ENCODE results near the gene RFPL3. TPM values are rescaled to one million over a fixed set of nuclear protein-coding genes. Genes with fewer than 3 reads are reported as not detected.

The RFPL3 gene
- total and polyA plus RNA-seq, 2 of the 13 experiments (the other 11 are each of a cell fraction or from before 2014, with no cell fraction given) = not detected

- no TSS peak for BruUV-seq (replicated peaks)
- 80% methylated on average over 4 of the region's 4 CpGs for WGBS (ENCODE audit: low lambda C conversion rate)
- no peak overlapping the region for H2AFZ ChIP-seq (ENCODE audit: low read length)
- TF ChIP-seq RCOR2 (CRISPR knock-in tag; IDR thresholded peaks at IDR 0.05) = no peak
- TF ChIP-seq ZSCAN25 (CRISPR knock-in tag; IDR thresholded peaks at IDR 0.05) = no peak
- no peak for TF ChIP-seq ZNF713 (CRISPR knock-in tag; IDR thresholded peaks at IDR 0.05)
- no peak for TF ChIP-seq SIX4 (CRISPR knock-in tag; IDR thresholded peaks at IDR 0.05)
- TF ChIP-seq ZBTB43 (CRISPR knock-in tag; conservative IDR thresholded peaks at IDR 0.05) = no peak
- no peak for TF ChIP-seq ZNF367 (CRISPR knock-in tag; IDR thresholded peaks at IDR 0.05; ENCODE audit: borderline replicate concordance)
- no peak for TF ChIP-seq GPBP1L1 (CRISPR knock-in tag; IDR thresholded peaks at IDR 0.05)
- TF ChIP-seq TFDP2 (CRISPR knock-in tag; IDR thresholded peaks at IDR 0.05) = no peak
- TF ChIP-seq CSRNP2 (CRISPR knock-in tag; conservative IDR thresholded peaks at IDR 0.05; ENCODE audit: low read depth) = no peak
- no peak for TF ChIP-seq ZMAT5 (CRISPR knock-in tag; IDR thresholded peaks at IDR 0.05; ENCODE audit: borderline replicate concordance, low read depth)
- peak; percentile 50 for TF ChIP-seq CTCF (CRISPR knock-in tag; IDR thresholded peaks at IDR 0.05)
- no peak for TF ChIP-seq TRIM24 (CRISPR knock-in tag; IDR thresholded peaks at IDR 0.05)
- TF ChIP-seq STAG1 (CRISPR knock-in tag; IDR thresholded peaks at IDR 0.05) = peak; percentile 16; the same call in 1 of the 2 replicates
- TF ChIP-seq ZNF703 (CRISPR knock-in tag; IDR thresholded peaks at IDR 0.05; ENCODE audit: borderline replicate concordance) = no peak
- ChIA-PET POLR2A (no interaction called here), CTCF (ENCODE audit: low intra/inter-chr PET ratio, low total read pairs) (no interaction called here)
- no peaks in the 10 kb centered on the region for H3K27me3 ChIP-seq (ENCODE audit: control insufficient read depth in 1 of 2, insufficient read depth in 2 of 2, low read length in 2 of 2)
- no peak overlapping the region for H3K27ac ChIP-seq (ENCODE audit: extremely low read length, insufficient read depth, low read length)
- FAIRE-seq (no peak), ATAC-seq (peak; percentile 52), DNase-seq (ENCODE audit: low spot score) (no peak)
- peaks cover 20 to 60% of the 10 kb centered on the region in 2 experiments for H3K36me3 ChIP-seq (replicated peaks in 1 of 2; ENCODE audit: control insufficient read depth in 1 of 2, insufficient read depth in 2 of 2, low read length in 2 of 2)
- intact Hi-C loops (cut with micrococcal nuclease; ENCODE audit: unreplicated experiment) (no loop called here), in situ Hi-C loops (cut with HindIII; ENCODE audit: extremely low pct_ligation_motif_present, low pct_unique_long_range_greater_than_20kb) (no loop called here)
- no peaks in the 10 kb centered on the region for H4K20me1 ChIP-seq (ENCODE audit: insufficient read depth, low read length)
- no peaks in the 10 kb centered on the region for H3K9me3 ChIP-seq (ENCODE audit: low read length)
- H3K9ac ChIP-seq (ENCODE audit: insufficient read depth, low read depth, low read length) = no peak overlapping the region
- no peaks in the 10 kb centered on the region for H3K4me1 ChIP-seq (ENCODE audit: insufficient read depth, low read length)
- no peaks in the 10 kb centered on the region for H3K79me2 ChIP-seq (ENCODE audit: insufficient read depth, low read length)
- H3K4me3 ChIP-seq (replicated peaks in 1 of 3; ENCODE audit: insufficient read depth in 1 of 3, low read depth in 2 of 3, low read length in 3 of 3) = no peak overlapping the region
- no peak overlapping the region for H3K4me2 ChIP-seq (ENCODE audit: low read depth, low read length)
These were observed 32.0 kb downstream of the RFPL3 start for GRCh38 chr22:32389685-32390084.

Measured in HepG2 (cell line).